H9 (cell line): ENCODE measurements around the gene TSPAN1. TPM values are rescaled to one million over a fixed set of nuclear protein-coding genes. Genes with fewer than 3 reads are reported as not detected.

Experiments
- DNase-seq: peaks from one replicate; pipeline ENCODE4 v3.0.0-alpha.2; 2017
- H2AFZ ChIP-seq: one replicate; pipeline ENCODE4 v1.6.1; 2013; ENCODE audit warnings: mild to moderate bottlenecking, low read length, control low read depth, moderate library complexity
- H2AK5ac ChIP-seq: 2 replicates; pipeline ENCODE4 v1.6.1; 2013; ENCODE audit warnings: low read length, control low read depth, mixed read lengths; ENCODE audit not compliant: insufficient read length
- H2BK120ac ChIP-seq: one replicate; pipeline ENCODE4 v1.6.1; 2013; ENCODE audit warnings: low read depth, mild to moderate bottlenecking, low read length, control low read depth, inconsistent platforms; ENCODE audit not compliant: poor library complexity, severe bottlenecking
- H2BK12ac ChIP-seq: 2 replicates; pipeline ENCODE4 v1.6.1; 2013; ENCODE audit warnings: low read length, control low read depth, mixed read lengths, low read depth; ENCODE audit not compliant: insufficient read length
- H2BK15ac ChIP-seq: 2 replicates; pipeline ENCODE4 v1.6.1; 2013; ENCODE audit warnings: low read depth, low read length, control low read depth
- H2BK20ac ChIP-seq: one replicate; pipeline ENCODE4 v1.6.1; 2013; ENCODE audit warnings: low read depth, mild to moderate bottlenecking, low read length, control low read depth, inconsistent platforms; ENCODE audit not compliant: poor library complexity, severe bottlenecking
- H2BK5ac ChIP-seq: 2 replicates; pipeline ENCODE4 v1.6.1; 2013; ENCODE audit warnings: low read length, control low read depth, mixed read lengths; ENCODE audit not compliant: insufficient read length
- H3K14ac ChIP-seq: 2 replicates; pipeline ENCODE4 v1.6.1; 2013; ENCODE audit warnings: low read length, control low read depth; ENCODE audit not compliant: insufficient read depth
- H3K18ac ChIP-seq: 2 replicates; pipeline ENCODE4 v1.6.1; 2013; ENCODE audit warnings: low read depth, mild to moderate bottlenecking, mixed read lengths, low read length, control low read depth; ENCODE audit not compliant: insufficient read length
- H3K23ac ChIP-seq: 2 replicates; pipeline ENCODE4 v1.6.1; 2013; ENCODE audit warnings: low read length, control low read depth, mixed read lengths, low read depth; ENCODE audit not compliant: insufficient read length
- H3K23me2 ChIP-seq: 2 replicates; pipeline ENCODE4 v1.6.1; 2013; ENCODE audit warnings: low read depth, mild to moderate bottlenecking, mixed read lengths, low read length, control low read depth; ENCODE audit not compliant: insufficient read length, poor library complexity, severe bottlenecking
- H3K27ac ChIP-seq: 2 replicates; pipeline ENCODE4 v1.5.1; 2013; ENCODE audit warnings: low read length, control low read depth, mixed read lengths, low read depth; ENCODE audit not compliant: insufficient read length
- H3K27me3 ChIP-seq: 2 replicates; pipeline ENCODE4 v1.6.1; 2013; ENCODE audit warnings: low read length, control low read depth, inconsistent platforms; ENCODE audit not compliant: insufficient read depth
- H3K4ac ChIP-seq: 2 replicates; pipeline ENCODE4 v1.6.1; 2013; ENCODE audit warnings: low read depth, mild to moderate bottlenecking, control low read depth, inconsistent platforms, low read length, moderate library complexity
- H3K4me1 ChIP-seq: 2 replicates; pipeline ENCODE4 v1.6.1; 2013; ENCODE audit warnings: low read length, control low read depth, inconsistent platforms; ENCODE audit not compliant: insufficient read depth
- H3K4me2 ChIP-seq: 2 replicates; pipeline ENCODE4 v1.6.1; 2013; ENCODE audit warnings: low read length, control low read depth, mixed read lengths; ENCODE audit not compliant: insufficient read length, insufficient read depth
- H3K56ac ChIP-seq: 2 replicates; pipeline ENCODE4 v1.6.1; 2013; ENCODE audit warnings: low read depth, mild to moderate bottlenecking, mixed read lengths, low read length, control low read depth; ENCODE audit not compliant: insufficient read length
- H3K79me1 ChIP-seq: 2 replicates; pipeline ENCODE4 v1.6.1; 2013; ENCODE audit warnings: low read depth, mild to moderate bottlenecking, moderate library complexity, low read length, control low read depth, inconsistent platforms; ENCODE audit not compliant: insufficient read depth, poor library complexity, severe bottlenecking
- H3K79me2 ChIP-seq: 2 replicates; pipeline ENCODE4 v1.6.1; 2013; ENCODE audit warnings: low read length, control low read depth, inconsistent platforms; ENCODE audit not compliant: insufficient read depth
- H3K9ac ChIP-seq: 2 replicates; pipeline ENCODE4 v1.6.1; 2013; ENCODE audit warnings: low read length, control low read depth, mixed read lengths; ENCODE audit not compliant: insufficient read length; ENCODE audit errors: extremely low read depth
- H3K9me3 ChIP-seq: one replicate; pipeline ENCODE4 v1.6.1; 2013; ENCODE audit warnings: low read depth, low read length, inconsistent platforms; ENCODE audit not compliant: control insufficient read depth
- H3T11ph ChIP-seq: one replicate; pipeline ENCODE4 v1.6.1; 2013; ENCODE audit warnings: mild to moderate bottlenecking, low read length, control low read depth, inconsistent platforms
- H4K20me1 ChIP-seq: one replicate; pipeline ENCODE4 v1.6.1; 2013; ENCODE audit not compliant: control insufficient read depth, insufficient read length, insufficient read depth
- H4K5ac ChIP-seq: 2 replicates; pipeline ENCODE4 v1.6.1; 2013; ENCODE audit warnings: low read depth, mild to moderate bottlenecking, mixed read lengths, low read length, control low read depth; ENCODE audit not compliant: insufficient read length
- H4K8ac ChIP-seq: replicated peaks from 2 replicates; pipeline ENCODE4 v1.6.1; 2013; ENCODE audit warnings: low read length, control low read depth, mixed read lengths, low read depth; ENCODE audit not compliant: insufficient read length
- H4K91ac ChIP-seq: 2 replicates; pipeline ENCODE4 v1.6.1; 2013; ENCODE audit warnings: low read depth, mild to moderate bottlenecking, moderate library complexity, mixed read lengths, low read length, control low read depth; ENCODE audit not compliant: insufficient read length
- H3K27ac Mint-ChIP-seq, 3 experiments: 2 replicates in 2 of 3; 3 replicates in 1 of 3; pipeline ENCODE4 v1.8.0; 2020 to 2021; ENCODE audit warnings: mixed read lengths in 3 of 3, mild to moderate bottlenecking in 1 of 3, moderate library complexity in 1 of 3
- H3K27me3 Mint-ChIP-seq: 2 replicates; pipeline ENCODE4 v1.8.0; 2021; ENCODE audit warnings: low read depth, mild to moderate bottlenecking, moderate library complexity, mixed read lengths
- H3K36me3 Mint-ChIP-seq, 3 experiments: 2 replicates in 2 of 3; 3 replicates in 1 of 3; pipeline ENCODE4 v1.8.0; 2020 to 2021; ENCODE audit warnings: low read depth in 3 of 3, mixed read lengths in 3 of 3; ENCODE audit not compliant: insufficient read depth in 1 of 3
- H3K4me1 Mint-ChIP-seq, 2 experiments: 2 replicates each; pipeline ENCODE4 v1.8.0; 2020; ENCODE audit warnings: mixed read lengths in 2 of 2
- H3K4me3 Mint-ChIP-seq, 2 experiments: 2 replicates in 1 of 2; 3 replicates in 1 of 2; pipeline ENCODE4 v1.8.0; 2020 to 2021; ENCODE audit warnings: mild to moderate bottlenecking in 2 of 2, mixed read lengths in 2 of 2, moderate library complexity in 1 of 2
- H3K9me3 Mint-ChIP-seq, 2 experiments: 2 replicates in 1 of 2; 3 replicates in 1 of 2; pipeline ENCODE4 v1.8.0; 2020; ENCODE audit warnings: mild to moderate bottlenecking in 2 of 2, mixed read lengths in 2 of 2, moderate library complexity in 1 of 2
- WGBS: extraction: QIAGEN DNeasy Blood & Tissue Kit; methylation state at CpG from one replicate; pipeline ENCODE4 v1.1.7; 2013; ENCODE audit warnings: missing lambda C conversion rate, low lambda C conversion rate, mixed read lengths; ENCODE audit not compliant: insufficient read length; ENCODE audit errors: extremely low coverage; 5-methylcytosine and 5-hydroxymethylcytosine counted together
- total RNA-seq: library from RNA; stranded (reverse); gene quantifications from 2 replicates; pipeline ENCODE4 v1.2.1, GENCODE V29; 2021
- TF ChIP-seq, protein P1 (sequence below): fragments of 200-600 bp; sonication (generic); conservative IDR thresholded peaks from 3 replicates; pipeline ENCODE4 v1.8.0; 2021; ENCODE audit warnings: antibody characterized with exemption, mild to moderate bottlenecking

The TSPAN1 gene
- total RNA-seq, 1 experiment from 2014 or later, result not detected

DNA sequence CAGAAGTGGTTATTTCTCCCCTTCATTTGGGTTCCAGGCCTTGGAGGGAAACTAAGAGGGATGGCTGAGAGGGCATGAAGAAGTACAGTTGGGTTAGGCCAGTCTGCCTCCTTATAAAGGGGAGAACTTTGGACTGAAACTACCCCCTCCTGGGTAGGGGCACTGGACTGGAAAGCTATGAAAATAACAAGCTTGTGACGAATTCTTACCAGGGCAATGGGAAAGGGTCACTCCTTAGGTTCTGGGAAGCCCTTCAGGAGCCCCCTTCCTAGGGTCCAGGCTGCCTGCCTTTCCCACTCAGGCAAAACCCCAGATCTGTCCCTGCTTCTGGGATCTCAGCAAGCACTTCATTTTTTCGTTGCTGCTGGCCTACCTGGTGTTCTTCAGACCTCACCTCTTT, 11.2 kb downstream of the TSPAN1 start:
- no peak overlapping the region for H4K91ac ChIP-seq
- no peaks in the 10 kb centered on the region for H4K20me1 ChIP-seq
- no peak overlapping the region for H2BK12ac ChIP-seq
- H2AFZ ChIP-seq, result no peak overlapping the region
- H3K79me2 ChIP-seq, result no peaks in the 10 kb centered on the region
- H3K23ac ChIP-seq, result no peak overlapping the region
- H3K56ac ChIP-seq, result no peak overlapping the region
- H3K27ac Mint-ChIP-seq, result no peak overlapping the region
- H3K9me3 ChIP-seq, result no peaks in the 10 kb centered on the region
- H3K9ac ChIP-seq, result no peak overlapping the region
- H2BK20ac ChIP-seq, result no peak overlapping the region
- H2AK5ac ChIP-seq, result no peak overlapping the region
- no peak overlapping the region for H3K18ac ChIP-seq
- no peak overlapping the region for H2BK120ac ChIP-seq
- no peak overlapping the region for H4K5ac ChIP-seq
- no peak overlapping the region for H2BK5ac ChIP-seq
- peaks cover 7% of the 10 kb centered on the region in 2 experiments; a peak in 3 of 4 replicates for H3K4me1 Mint-ChIP-seq
- H3K27ac ChIP-seq, result no peak overlapping the region
- H3T11ph ChIP-seq, result no peak overlapping the region
- H2BK15ac ChIP-seq, result no peak overlapping the region
- no peaks in the 10 kb centered on the region for H3K79me1 ChIP-seq
- H3K4me2 ChIP-seq, result no peak overlapping the region
- no peak overlapping the region for H3K4ac ChIP-seq
- H3K36me3 Mint-ChIP-seq, result peaks cover 12 to 31% (median 24%) of the 10 kb centered on the region in 3 experiments; a peak in 6 of 7 replicates
- no peak for DNase-seq
- no CpG with 5 or more reads among the region's 2 CpGs for WGBS
- no peaks in the 10 kb centered on the region; the same call in 1 of the 2 replicates for H3K27me3 ChIP-seq
- no peaks in the 10 kb centered on the region; a peak in 1 of 5 replicates for H3K9me3 Mint-ChIP-seq
- no peak overlapping the region for H3K14ac ChIP-seq
- no peaks in the 10 kb centered on the region for H3K23me2 ChIP-seq
- peaks cover 5% of the 10 kb centered on the region for H3K27me3 Mint-ChIP-seq
- TF ChIP-seq, protein P1, sequence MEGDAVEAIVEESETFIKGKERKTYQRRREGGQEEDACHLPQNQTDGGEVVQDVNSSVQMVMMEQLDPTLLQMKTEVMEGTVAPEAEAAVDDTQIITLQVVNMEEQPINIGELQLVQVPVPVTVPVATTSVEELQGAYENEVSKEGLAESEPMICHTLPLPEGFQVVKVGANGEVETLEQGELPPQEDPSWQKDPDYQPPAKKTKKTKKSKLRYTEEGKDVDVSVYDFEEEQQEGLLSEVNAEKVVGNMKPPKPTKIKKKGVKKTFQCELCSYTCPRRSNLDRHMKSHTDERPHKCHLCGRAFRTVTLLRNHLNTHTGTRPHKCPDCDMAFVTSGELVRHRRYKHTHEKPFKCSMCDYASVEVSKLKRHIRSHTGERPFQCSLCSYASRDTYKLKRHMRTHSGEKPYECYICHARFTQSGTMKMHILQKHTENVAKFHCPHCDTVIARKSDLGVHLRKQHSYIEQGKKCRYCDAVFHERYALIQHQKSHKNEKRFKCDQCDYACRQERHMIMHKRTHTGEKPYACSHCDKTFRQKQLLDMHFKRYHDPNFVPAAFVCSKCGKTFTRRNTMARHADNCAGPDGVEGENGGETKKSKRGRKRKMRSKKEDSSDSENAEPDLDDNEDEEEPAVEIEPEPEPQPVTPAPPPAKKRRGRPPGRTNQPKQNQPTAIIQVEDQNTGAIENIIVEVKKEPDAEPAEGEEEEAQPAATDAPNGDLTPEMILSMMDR, result no peak
- no peak overlapping the region for H3K4me3 Mint-ChIP-seq
- no peak overlapping the region for H4K8ac ChIP-seq
- H3K4me1 ChIP-seq, result no peaks in the 10 kb centered on the region
